ENCODE data around the gene STT3A.

Gene STT3A

GRCh38 chr11:125662689-125663088 is 70.0 kb downstream of the STT3A start:
- DNase-seq (ENCODE audit: low read depth in 2 of 2, low spot score in 1 of 2), result no peak

- no peak for DNase-seq (ENCODE audit: low read depth in 2 of 2, low spot score in 1 of 2)
These were observed 71.3 kb downstream of the STT3A start for GRCh38 chr11:125663910-125664309.

DNA sequence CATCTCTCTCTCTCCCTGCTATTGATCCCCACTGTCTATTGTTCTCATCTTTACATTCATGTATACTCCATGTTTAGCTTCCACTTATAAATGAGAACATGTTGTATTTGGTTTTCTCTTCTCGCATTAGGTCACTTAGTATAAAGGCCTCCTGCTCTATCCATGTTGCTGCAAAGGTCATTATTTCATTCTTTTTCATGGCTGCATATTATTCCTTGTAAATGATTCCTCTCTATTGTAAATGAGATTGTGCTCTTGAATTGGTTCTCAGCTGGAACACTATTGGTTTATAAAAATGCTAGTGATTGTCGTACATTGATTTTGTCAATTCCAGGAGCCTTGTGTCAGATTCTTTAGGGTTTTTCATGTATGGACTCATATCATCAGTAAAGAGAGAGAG is 74.5 kb downstream of the STT3A start:
- no peak for DNase-seq (ENCODE audit: low read depth in 2 of 2, low spot score in 1 of 2)

DNA sequence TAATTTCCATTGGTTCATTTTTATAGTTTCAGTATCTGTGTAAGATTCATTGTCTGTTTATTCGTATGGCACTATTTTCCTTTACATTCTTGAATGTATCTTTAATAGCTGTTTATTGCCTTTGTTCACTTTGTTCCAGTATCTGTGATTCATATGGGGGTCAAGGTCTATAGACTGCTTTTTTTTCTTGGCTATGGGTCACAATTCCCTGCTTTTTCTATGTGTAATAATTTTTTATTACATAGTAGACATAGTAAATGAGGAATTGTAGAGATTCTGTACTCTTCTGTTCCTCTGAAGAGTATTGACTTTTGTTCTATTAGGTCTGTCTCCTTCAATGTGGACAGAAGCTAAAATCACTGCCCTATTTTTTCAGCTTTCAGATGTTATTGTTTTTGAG is 77.5 kb downstream of the STT3A start:
- no peak for DNase-seq (ENCODE audit: low read depth in 2 of 2, low spot score in 1 of 2)

DNA sequence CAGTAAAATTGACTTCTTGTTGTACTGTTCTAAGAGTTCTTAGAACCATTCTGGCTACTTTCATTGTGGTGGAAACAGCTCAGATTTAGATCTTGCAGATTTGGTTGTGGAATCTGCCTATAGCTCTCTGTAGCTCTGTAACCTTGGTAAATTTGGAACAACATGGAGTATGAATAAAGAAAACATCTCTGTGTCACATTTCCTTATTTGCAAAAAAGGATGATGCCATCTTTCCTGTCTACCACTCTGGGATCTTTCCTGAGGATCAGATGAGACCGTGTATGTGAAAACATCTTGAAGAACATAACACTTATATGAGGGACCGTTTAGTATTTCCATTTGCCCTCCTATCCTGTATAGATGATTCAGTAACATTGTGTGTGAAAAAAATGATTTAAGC is 78.9 kb downstream of the STT3A start:
- DNase-seq (ENCODE audit: low read depth in 2 of 2, low spot score in 1 of 2), result no peak
